GM12864 (cell line): ENCODE measurements around the gene SHROOM3.

Source experiments
- DNase-seq: peaks from one replicate; pipeline ENCODE4 v3.0.0-alpha.2; 2011; ENCODE audit warnings: low read depth
- H3K4me3 ChIP-seq: 2 replicates; pipeline ENCODE4 v1.5.1; 2011; ENCODE audit warnings: mild to moderate bottlenecking, low read depth, low read length, control low read depth
- CTCF ChIP-seq: IDR thresholded peaks from 2 replicates; pipeline ENCODE4 v1.5.1; 2011; ENCODE audit warnings: low read depth, mild to moderate bottlenecking, moderate library complexity, low read length, control low read depth, inconsistent platforms; ENCODE audit errors: missing control alignments

SHROOM3 gene

GRCh38 chr4:76434901-76435527 lies at the start of gene SHROOM3:
Gene SHROOM3, plus strand, starts transcription at chr4:76435229. Its CDS starts 824 bp downstream, at chr4:76436053.
- no peak within 1 kb of the TSS for H3K4me3 ChIP-seq
- TF ChIP-seq CTCF, result no peak
- DNase-seq, result no peak

GRCh38 chr4:76385974-76386373 lies 49.1 kb upstream of the SHROOM3 start:
- no peak overlapping the region for H3K4me3 ChIP-seq
- no peak for TF ChIP-seq CTCF
- no peak for DNase-seq

GRCh38 chr4:76386566-76387305 lies 48.3 kb upstream of the SHROOM3 start:
- no peak for TF ChIP-seq CTCF
- no peak for DNase-seq
- no peak overlapping the region for H3K4me3 ChIP-seq

GRCh38 chr4:76388160-76388908 lies 46.7 kb upstream of the SHROOM3 start:
- TF ChIP-seq CTCF, result no peak
- DNase-seq, result no peak
- no peak overlapping the region for H3K4me3 ChIP-seq

DNA sequence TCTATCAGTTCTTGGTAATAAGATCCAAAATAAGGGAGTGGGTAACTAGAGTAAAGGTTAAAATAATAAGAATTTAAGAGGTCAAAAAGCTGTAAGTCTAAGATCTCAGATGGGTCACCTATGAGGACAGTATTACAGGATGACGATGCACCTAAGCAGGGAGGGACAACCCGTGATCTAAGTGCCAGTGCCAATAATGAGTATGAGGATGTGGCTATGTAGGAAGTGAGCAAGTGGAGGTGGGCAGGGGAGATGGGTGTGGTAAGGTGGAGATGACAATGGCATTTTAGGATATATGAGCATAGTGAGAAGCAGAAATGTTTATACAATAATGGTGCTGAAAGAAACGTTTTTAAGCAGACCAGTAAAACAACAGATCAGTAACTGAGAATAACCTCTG lies 33.4 kb upstream of the SHROOM3 start:
- TF ChIP-seq CTCF, result no peak
- no peak overlapping the region for H3K4me3 ChIP-seq

GRCh38 chr4:76406081-76406480 lies 28.9 kb upstream of the SHROOM3 start:
- DNase-seq, result no peak
- H3K4me3 ChIP-seq, result no peak overlapping the region
- TF ChIP-seq CTCF, result no peak

More for the DNA sequence above, 33.4 kb upstream of the SHROOM3 start:
- DNase-seq, result no peak
